Tibial nerve (tissue), 4 donors: ENCODE measurements around the gene ADAMTS9. TPM values are rescaled to one million over a fixed set of nuclear protein-coding genes. Genes with fewer than 3 reads are reported as not detected.

Experiments
- DNase-seq, 2 donors: peaks; one replicate each; pipeline ENCODE4 v3.0.0-alpha.2; 2019; ENCODE audit warnings: low spot score in 2 of 2
- H3K27ac ChIP-seq, 4 donors: fragments of 200-600 bp; sonication (generic) in 3 of 4; one replicate each; pipeline ENCODE4 v1.5.1; 2017 to 2019; ENCODE audit warnings: mild to moderate bottlenecking in 1 of 4
- H3K27me3 ChIP-seq, 2 donors: fragments of 200-600 bp; sonication (generic) in 1 of 2; one replicate each; pipeline versions ENCODE4 v1.5.1 to v1.6.0; 2017 to 2019
- H3K36me3 ChIP-seq, 3 donors: fragments of 200-600 bp; sonication (generic); one replicate each; pipeline ENCODE4 v1.5.1; 2018 to 2019
- H3K4me1 ChIP-seq, 4 donors: fragments of 200-600 bp; sonication (generic) in 3 of 4; one replicate each; pipeline ENCODE4 v1.5.1; 2017 to 2019
- H3K4me3 ChIP-seq, 4 donors: fragments of 200-600 bp; sonication (generic) in 3 of 4; one replicate each; pipeline ENCODE4 v1.5.1; 2017 to 2019; ENCODE audit warnings: mild to moderate bottlenecking in 1 of 4, moderate library complexity in 1 of 4
- H3K9me3 ChIP-seq, 4 donors: fragments of 200-600 bp; sonication (generic) in 3 of 4; one replicate each; pipeline ENCODE4 v1.5.1; 2017 to 2019
- CTCF ChIP-seq, 5 experiments: fragments of 200-600 bp in 3 of 5; fragments of 450-650 bp in 2 of 5; sonication (generic) in 3 of 5; IDR thresholded peaks; one replicate each; pipeline ENCODE4 v1.5.1; 2016 to 2019; ENCODE audit warnings: antibody characterized with exemption in 5 of 5, mild to moderate bottlenecking in 3 of 5, moderate library complexity in 2 of 5
- EP300 ChIP-seq, 2 donors: sonication (generic); formaldehyde crosslinking; IDR thresholded peaks; one replicate each; pipeline ENCODE4 v1.6.1; 2017; ENCODE audit warnings: antibody characterized with exemption in 2 of 2, mild to moderate bottlenecking in 1 of 2
- POLR2A ChIP-seq, 2 donors: fragments of 450-650 bp; IDR thresholded peaks; one replicate each; pipeline ENCODE4 v1.6.1; 2017; ENCODE audit warnings: antibody characterized with exemption in 2 of 2, mild to moderate bottlenecking in 2 of 2, moderate library complexity in 2 of 2
- WGBS, 2 donors: methylation state at CpG; one replicate each; pipeline ENCODE4 v1.1.5; 2018; 5-methylcytosine and 5-hydroxymethylcytosine counted together
- total RNA-seq, 4 donors: library from RNA; depleted of rRNA; stranded (reverse); fragments of >200 nt; gene quantifications; one replicate each; pipeline ENCODE4 v1.1.0, GENCODE V29; 2016

The ADAMTS9 gene
- total RNA-seq, 4 donors from 2014 or later: 79.1 to 145 (median 95.0) TPM

- Histone ChIP-seq H3K36me3 (no peaks in the 10 kb centered on the region), H3K27ac (peak overlapping the region in 2 of 4 donors; percentile 18 to 30), H3K27me3 (no peaks in the 10 kb centered on the region), H3K4me3 (no peak overlapping the region), H3K4me1 (peaks cover 0 to 52% (median 0%) of the 10 kb centered on the region in 4 donors), H3K9me3 (no peaks in the 10 kb centered on the region)
- DNase-seq: no peak
- 33 to 39% methylated on average over 8 of the region's 8 CpGs for WGBS, 2 donors
- TF ChIP-seq POLR2A (IDR thresholded peaks at IDR 0.05) (no peak), CTCF (IDR thresholded peaks at IDR 0.05) (no peak), EP300 (IDR thresholded peaks at IDR 0.05) (no peak)
These were observed 28.4 kb upstream of the ADAMTS9 start for GRCh38 chr3:64716110-64716710.

GRCh38 chr3:64715211-64715982 lies 27.6 kb upstream of the ADAMTS9 start:
- H3K36me3 ChIP-seq: no peaks in the 10 kb centered on the region
- no peak for DNase-seq
- peaks cover 0 to 52% (median 0%) of the 10 kb centered on the region in 4 donors for H3K4me1 ChIP-seq
- peak overlapping the region in 2 of 4 donors; percentile 12 to 18 for H3K27ac ChIP-seq
- no peak overlapping the region for H3K4me3 ChIP-seq
- TF ChIP-seq CTCF (IDR thresholded peaks at IDR 0.05) (no peak), EP300 (IDR thresholded peaks at IDR 0.05) (no peak), POLR2A (IDR thresholded peaks at IDR 0.05) (no peak)
- H3K27me3 ChIP-seq: no peaks in the 10 kb centered on the region
- 72 to 81% methylated on average over 9 of the region's 9 CpGs for WGBS, 2 donors
- no peaks in the 10 kb centered on the region for H3K9me3 ChIP-seq

DNA sequence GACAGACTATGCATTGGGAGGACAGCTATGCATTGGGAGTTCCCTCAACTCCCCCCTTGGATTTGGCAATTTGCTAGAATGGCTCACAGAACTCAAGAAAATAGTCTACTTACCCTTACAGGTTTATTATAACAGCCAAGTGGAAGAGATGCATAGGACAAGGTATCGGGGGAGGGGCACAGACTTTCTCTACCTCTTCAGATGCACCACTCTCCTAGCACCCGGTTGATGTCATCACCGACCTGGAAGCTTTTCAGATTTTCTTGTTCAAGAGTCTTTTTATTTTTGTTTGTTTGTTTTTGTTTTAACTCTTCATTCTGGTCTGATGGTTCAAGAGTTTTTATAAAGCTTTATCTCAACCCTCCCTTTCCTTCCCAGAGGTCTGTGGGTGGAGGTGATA lies 20.7 kb upstream of the ADAMTS9 start:
- Histone ChIP-seq H3K27me3 (no peaks in the 10 kb centered on the region), H3K4me1 (peaks cover 0 to 22% (median 1%) of the 10 kb centered on the region in 4 donors), H3K9me3 (no peaks in the 10 kb centered on the region), H3K27ac (no peak overlapping the region), H3K36me3 (peaks cover 0 to 5% (median 0%) of the 10 kb centered on the region in 3 donors), H3K4me3 (no peak overlapping the region)
- 89 to 91% methylated on average over 3 of the region's 3 CpGs for WGBS, 2 donors
- no peak for DNase-seq
- TF ChIP-seq EP300 (IDR thresholded peaks at IDR 0.05) (no peak), POLR2A (IDR thresholded peaks at IDR 0.05) (no peak), CTCF (IDR thresholded peaks at IDR 0.05) (no peak)

DNA sequence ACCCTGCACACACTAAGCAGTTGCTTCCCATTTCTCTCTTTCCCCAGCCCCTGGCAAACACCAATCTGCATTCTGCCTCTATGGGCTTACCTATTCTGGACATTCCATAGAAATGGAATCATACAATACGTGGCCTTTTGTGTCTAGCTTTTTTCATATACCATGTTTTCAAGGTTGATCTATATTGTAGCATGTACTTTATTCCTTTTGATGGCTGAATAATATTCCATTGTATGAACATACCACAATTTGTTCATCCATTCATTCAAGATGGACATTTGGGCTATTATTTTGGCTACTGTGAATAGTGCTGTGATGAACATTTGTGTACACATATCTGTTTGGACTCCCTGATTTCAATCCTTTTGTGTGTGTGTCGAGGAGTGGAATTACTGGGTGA lies 18.1 kb upstream of the ADAMTS9 start:
- H3K27me3 ChIP-seq: no peaks in the 10 kb centered on the region
- TF ChIP-seq EP300 (IDR thresholded peaks at IDR 0.05) (no peak), CTCF (IDR thresholded peaks at IDR 0.05) (no peak), POLR2A (IDR thresholded peaks at IDR 0.05) (no peak)
- no peak overlapping the region for H3K27ac ChIP-seq
- no peaks in the 10 kb centered on the region for H3K9me3 ChIP-seq
- H3K36me3 ChIP-seq: peaks cover 0 to 5% (median 0%) of the 10 kb centered on the region in 3 donors
- DNase-seq: no peak
- H3K4me3 ChIP-seq: no peak overlapping the region
- 83 to 92% methylated on average over 2 of the region's 2 CpGs for WGBS, 2 donors
- H3K4me1 ChIP-seq: peaks cover 0 to 9% (median 1%) of the 10 kb centered on the region in 4 donors

DNA sequence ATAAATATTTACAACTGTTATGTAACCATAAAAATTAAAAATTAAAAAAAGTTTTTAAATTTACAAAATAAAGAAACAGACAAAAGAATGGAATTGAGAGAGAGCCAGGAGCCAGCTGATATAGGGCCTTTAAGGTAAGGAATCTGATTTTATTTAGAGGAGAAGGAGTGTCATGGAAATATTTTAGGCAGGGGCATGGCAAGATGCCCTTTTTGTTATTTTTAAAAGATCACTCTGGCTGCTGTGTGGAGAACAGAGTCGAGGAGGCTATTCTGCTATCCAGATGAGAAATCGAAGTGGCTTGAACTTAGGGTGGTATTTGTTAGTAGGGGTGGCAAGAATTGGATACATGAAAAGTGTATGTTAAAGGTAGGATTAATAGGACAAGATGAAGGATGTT lies 9.1 kb upstream of the ADAMTS9 start:
- Histone ChIP-seq H3K4me3 (no peak overlapping the region), H3K27ac (no peak overlapping the region), H3K36me3 (peaks cover 0 to 4% (median 0%) of the 10 kb centered on the region in 3 donors), H3K4me1 (peaks cover 0 to 30% (median 16%) of the 10 kb centered on the region in 4 donors), H3K27me3 (no peaks in the 10 kb centered on the region), H3K9me3 (peaks cover 0 to 3% (median 0%) of the 10 kb centered on the region in 4 donors)
- no peak for DNase-seq
- WGBS, 2 donors: 55 to 63% methylated on average over 2 of the region's 2 CpGs
- TF ChIP-seq EP300 (IDR thresholded peaks at IDR 0.05) (no peak), CTCF (IDR thresholded peaks at IDR 0.05) (no peak), POLR2A (IDR thresholded peaks at IDR 0.05) (no peak)
